NB4 (cell line): ENCODE data around the gene SMNDC1.

Experiments used
- CTCF ChIP-seq: IDR thresholded peaks from one replicate; pipeline ENCODE4 v1.5.1; 2012; ENCODE audit warnings: low read depth, low read length
- POLR2A ChIP-seq: IDR thresholded peaks from 2 replicates; pipeline ENCODE4 v1.6.1; 2011; ENCODE audit warnings: mild to moderate bottlenecking; ENCODE audit not compliant: insufficient read length; ENCODE audit errors: extremely low read depth

GRCh38 chr10:110273474-110273873 lies 31.2 kb downstream of the SMNDC1 start:
- TF ChIP-seq CTCF, result no peak
- no peak for TF ChIP-seq POLR2A
